K562 (cell line): ENCODE results near the gene ARHGEF25. TPM values are rescaled to one million over a fixed set of nuclear protein-coding genes. Genes with fewer than 3 reads are reported as not detected.
A peak's percentile ranks its signal among the peaks of the same experiment; 100 is the strongest.

ENCODE experiments used
- CTBP1 ChIP-seq: fragments of 450-650 bp; IDR thresholded peaks from 2 replicates; pipeline ENCODE4 v1.6.1; 2016; ENCODE audit warnings: borderline replicate concordance
- ETV6 ChIP-seq, 3 experiments: fragments of 150-350 bp in 1 of 3; sonication (generic) in 1 of 3; formaldehyde crosslinking in 1 of 3; IDR thresholded peaks; 2 replicates each; pipeline versions ENCODE4 v1.6.1 to v1.8.0; 2014 to 2022; ENCODE audit warnings: borderline replicate concordance in 2 of 3, low read depth in 2 of 3, antibody characterized with exemption in 1 of 3, low read length in 1 of 3, mild to moderate bottlenecking in 1 of 3, missing genetic modification reagents in 1 of 3
- HNRNPLL ChIP-seq: fragments of 200-400 bp; formaldehyde crosslinking; IDR thresholded peaks from 2 replicates; pipeline ENCODE4 v1.6.1; 2017; ENCODE audit warnings: low read length, low read depth, mild to moderate bottlenecking; ENCODE audit not compliant: poor library complexity, severe bottlenecking
- KLF1 ChIP-seq: fragments of 450-650 bp; IDR thresholded peaks from 2 replicates; pipeline ENCODE4 v1.6.1; 2016; ENCODE audit warnings: missing genetic modification characterization, missing compliant biosample characterization
- MECOM ChIP-seq: fragments of 250-450 bp; sonication (Bioruptor Pico); IDR thresholded peaks from 2 replicates; pipeline ENCODE4 v1.8.0; 2022; ENCODE audit warnings: inconsistent platforms
- NUFIP1 ChIP-seq: fragments of 450-650 bp; IDR thresholded peaks from 2 replicates; pipeline ENCODE4 v1.6.1; 2018; ENCODE audit not compliant: partially characterized antibody
- RBM22 ChIP-seq: fragments of 200-400 bp; formaldehyde crosslinking; IDR thresholded peaks from 2 replicates; pipeline ENCODE4 v1.6.1; 2018; ENCODE audit warnings: low read length, low read depth; ENCODE audit not compliant: poor library complexity, severe bottlenecking
- SAP30 ChIP-seq: fragments of 200-600 bp; sonication (generic); IDR thresholded peaks from 2 replicates; pipeline ENCODE4 v1.6.1; 2012; ENCODE audit warnings: borderline replicate concordance, low read depth, mild to moderate bottlenecking, moderate library complexity, low read length, control low read depth, inconsistent platforms; ENCODE audit not compliant: insufficient read depth, poor library complexity, severe bottlenecking
- SMAD3 ChIP-seq: fragments of 450-650 bp; formaldehyde crosslinking; conservative IDR thresholded peaks from 2 replicates; pipeline ENCODE4 v1.4.0; 2020; ENCODE audit warnings: mild to moderate bottlenecking
- SUPT5H ChIP-seq: fragments of 450-650 bp; IDR thresholded peaks from 2 replicates; pipeline ENCODE4 v1.6.1; 2016
- ZNF12 ChIP-seq: sonication (generic); formaldehyde crosslinking; IDR thresholded peaks from 2 replicates; pipeline ENCODE4 v1.4.0; 2020; ENCODE audit warnings: mild to moderate bottlenecking, missing genetic modification reagents
- ZNF561 ChIP-seq: fragments of 450-650 bp; formaldehyde crosslinking; conservative IDR thresholded peaks from 2 replicates; pipeline ENCODE4 v1.4.0; 2020; ENCODE audit warnings: mild to moderate bottlenecking, moderate library complexity
- polyA plus RNA-seq, 8 experiments: library from polyadenylated mRNA; depleted of rRNA in 4 of 8; stranded (reverse) in 5 of 8; unstranded in 3 of 8; fragments of >200 nt; fragmentation: Nextera tagmentation in 2 of 8; fragmentation: Illumina TruSeq in 1 of 8; extraction: Ambion mirVana in 2 of 8; extraction: Trizol in 1 of 8; gene quantifications; 2 replicates each; pipeline versions ENCODE4 v1.2.1 to v1.2.3, GENCODE V29; 2011 to 2014; ENCODE audit warnings: inconsistent platforms in 1 of 8, missing spikeins in 1 of 8
- total RNA-seq, 7 experiments: library from RNA; depleted of rRNA in 6 of 7; stranded (reverse); fragments of >200 nt in 6 of 7; fragmentation: Illumina TruSeq in 2 of 7; extraction: Trizol in 2 of 7; gene quantifications; 2 replicates each; pipeline versions ENCODE4 v1.2.1 to v1.2.3, GENCODE V29; 2011 to 2021; ENCODE audit warnings: low replicate concordance in 1 of 7
- TF ChIP-seq, protein P1 (sequence below), 2 experiments: fragments of 450-650 bp in 1 of 2; sonication (generic) in 1 of 2; formaldehyde crosslinking in 1 of 2; IDR thresholded peaks in 1 of 2; conservative IDR thresholded peaks in 1 of 2; 2 replicates each; pipeline versions ENCODE4 v1.6.1 to v1.8.1; 2016 to 2023; ENCODE audit warnings: mild to moderate bottlenecking in 2 of 2, moderate library complexity in 2 of 2, inconsistent platforms in 1 of 2, missing genetic modification reagents in 1 of 2
- TF ChIP-seq, protein P2 (sequence below): sonication (generic); formaldehyde crosslinking; IDR thresholded peaks from 2 replicates; pipeline ENCODE4 v1.8.1; 2023; ENCODE audit warnings: mild to moderate bottlenecking, missing genetic modification reagents
- TF ChIP-seq, protein P3 (sequence below): sonication (generic); formaldehyde crosslinking; IDR thresholded peaks from 2 replicates; pipeline ENCODE4 v1.5.0; 2020; ENCODE audit warnings: missing genetic modification reagents
- TF ChIP-seq, protein P4 (sequence below): fragments of 450-650 bp; IDR thresholded peaks from 2 replicates; pipeline ENCODE4 v1.6.1; 2016; ENCODE audit warnings: borderline replicate concordance
- TF ChIP-seq, protein P5 (sequence below): sonication (generic); formaldehyde crosslinking; IDR thresholded peaks from 2 replicates; pipeline ENCODE4 v1.8.1; 2023; ENCODE audit warnings: mild to moderate bottlenecking, missing genetic modification reagents, moderate library complexity

ARHGEF25 gene
- total and polyA plus RNA-seq, 9 of the 15 experiments (the other 6 are each of a cell fraction or from before 2014, with no cell fraction given), result 0.13 to 17.3 (median 11.6) TPM

DNA sequence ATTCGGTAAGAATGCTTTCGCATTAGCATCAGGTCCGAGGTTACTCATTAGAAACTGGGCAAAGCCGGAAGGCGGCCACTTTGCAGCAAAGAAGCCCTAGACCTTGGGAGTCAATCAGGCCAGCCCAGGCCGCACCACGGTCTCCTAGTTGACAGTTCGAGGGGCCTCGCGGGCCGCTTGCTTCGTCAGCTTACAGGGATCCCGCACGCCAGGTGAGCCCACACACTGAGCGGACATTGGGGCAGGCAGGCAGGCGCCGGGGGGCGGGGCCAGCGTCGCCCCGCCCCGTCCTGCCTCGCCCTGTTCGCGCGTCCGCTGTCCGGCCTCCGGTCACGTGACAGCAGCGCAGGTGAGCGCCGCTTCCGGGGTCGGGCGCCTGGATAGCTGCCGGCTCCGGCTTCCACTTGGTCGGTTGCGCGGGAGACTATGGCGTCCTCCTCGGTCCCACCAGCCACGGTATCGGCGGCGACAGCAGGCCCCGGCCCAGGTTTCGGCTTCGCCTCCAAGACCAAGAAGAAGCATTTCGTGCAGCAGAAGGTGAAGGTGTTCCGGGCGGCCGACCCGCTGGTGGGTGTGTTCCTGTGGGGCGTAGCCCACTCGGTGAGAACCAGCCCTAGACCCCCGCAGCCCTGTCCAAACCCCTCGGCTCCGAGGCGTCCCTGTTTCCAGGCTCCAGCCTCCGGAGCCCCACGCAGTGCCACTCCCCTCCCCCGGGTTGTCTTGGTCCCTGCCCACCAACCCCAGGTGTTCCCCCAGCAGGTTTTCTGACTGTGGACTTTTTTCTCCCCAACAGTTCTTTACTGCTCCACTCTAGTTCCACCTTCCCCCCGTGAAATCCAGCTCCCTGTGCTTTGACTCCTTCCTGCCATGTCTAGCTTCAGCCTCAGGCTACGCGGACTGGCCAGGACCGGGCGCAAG is 20.1 kb upstream of the ARHGEF25 start, which contains the start of gene PIP4K2C (continued):
- TF ChIP-seq, protein P1, sequence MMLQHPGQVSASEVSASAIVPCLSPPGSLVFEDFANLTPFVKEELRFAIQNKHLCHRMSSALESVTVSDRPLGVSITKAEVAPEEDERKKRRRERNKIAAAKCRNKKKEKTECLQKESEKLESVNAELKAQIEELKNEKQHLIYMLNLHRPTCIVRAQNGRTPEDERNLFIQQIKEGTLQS (IDR thresholded peaks at IDR 0.05), result 0 out of 2 replicates have a peak, but pooled peaks have one; percentile 11
- TF ChIP-seq, protein P1 (CRISPR knock-in tag; conservative IDR thresholded peaks at IDR 0.05), result no peak
- TF ChIP-seq SMAD3 (0 out of 2 replicates have a peak, but pooled peaks have one; percentile 51), CTBP1 (peak; percentile 81), KLF1 (tag) (peak; percentile 68; the same call in 1 of the 2 replicates), ZNF561 (CRISPR knock-in tag) (0 out of 2 replicates have a peak, but pooled peaks have one; percentile 42), SUPT5H (peak; percentile 74), SAP30 (peak; percentile 92), ETV6 (IDR thresholded peaks at IDR 0.05; ENCODE audit: borderline replicate concordance in 1 of 2, low read depth in 2 of 2, low read length in 1 of 2) (no peak), ETV6 (CRISPR knock-in tag; IDR thresholded peaks at IDR 0.05; ENCODE audit: borderline replicate concordance) (no peak), RBM22 (peak; percentile 42), ZNF12 (CRISPR knock-in tag) (0 out of 2 replicates have a peak, but pooled peaks have one; percentile 54), HNRNPLL (peak; percentile 12), MECOM (no peak), NUFIP1 (no peak)
- TF ChIP-seq, protein P2, sequence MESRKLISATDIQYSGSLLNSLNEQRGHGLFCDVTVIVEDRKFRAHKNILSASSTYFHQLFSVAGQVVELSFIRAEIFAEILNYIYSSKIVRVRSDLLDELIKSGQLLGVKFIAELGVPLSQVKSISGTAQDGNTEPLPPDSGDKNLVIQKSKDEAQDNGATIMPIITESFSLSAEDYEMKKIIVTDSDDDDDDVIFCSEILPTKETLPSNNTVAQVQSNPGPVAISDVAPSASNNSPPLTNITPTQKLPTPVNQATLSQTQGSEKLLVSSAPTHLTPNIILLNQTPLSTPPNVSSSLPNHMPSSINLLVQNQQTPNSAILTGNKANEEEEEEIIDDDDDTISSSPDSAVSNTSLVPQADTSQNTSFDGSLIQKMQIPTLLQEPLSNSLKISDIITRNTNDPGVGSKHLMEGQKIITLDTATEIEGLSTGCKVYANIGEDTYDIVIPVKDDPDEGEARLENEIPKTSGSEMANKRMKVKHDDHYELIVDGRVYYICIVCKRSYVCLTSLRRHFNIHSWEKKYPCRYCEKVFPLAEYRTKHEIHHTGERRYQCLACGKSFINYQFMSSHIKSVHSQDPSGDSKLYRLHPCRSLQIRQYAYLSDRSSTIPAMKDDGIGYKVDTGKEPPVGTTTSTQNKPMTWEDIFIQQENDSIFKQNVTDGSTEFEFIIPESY (CRISPR knock-in tag), result no peak
- TF ChIP-seq, protein P3, sequence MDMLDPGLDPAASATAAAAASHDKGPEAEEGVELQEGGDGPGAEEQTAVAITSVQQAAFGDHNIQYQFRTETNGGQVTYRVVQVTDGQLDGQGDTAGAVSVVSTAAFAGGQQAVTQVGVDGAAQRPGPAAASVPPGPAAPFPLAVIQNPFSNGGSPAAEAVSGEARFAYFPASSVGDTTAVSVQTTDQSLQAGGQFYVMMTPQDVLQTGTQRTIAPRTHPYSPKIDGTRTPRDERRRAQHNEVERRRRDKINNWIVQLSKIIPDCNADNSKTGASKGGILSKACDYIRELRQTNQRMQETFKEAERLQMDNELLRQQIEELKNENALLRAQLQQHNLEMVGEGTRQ (CRISPR knock-in tag), result peak; percentile 96
- TF ChIP-seq, protein P4, sequence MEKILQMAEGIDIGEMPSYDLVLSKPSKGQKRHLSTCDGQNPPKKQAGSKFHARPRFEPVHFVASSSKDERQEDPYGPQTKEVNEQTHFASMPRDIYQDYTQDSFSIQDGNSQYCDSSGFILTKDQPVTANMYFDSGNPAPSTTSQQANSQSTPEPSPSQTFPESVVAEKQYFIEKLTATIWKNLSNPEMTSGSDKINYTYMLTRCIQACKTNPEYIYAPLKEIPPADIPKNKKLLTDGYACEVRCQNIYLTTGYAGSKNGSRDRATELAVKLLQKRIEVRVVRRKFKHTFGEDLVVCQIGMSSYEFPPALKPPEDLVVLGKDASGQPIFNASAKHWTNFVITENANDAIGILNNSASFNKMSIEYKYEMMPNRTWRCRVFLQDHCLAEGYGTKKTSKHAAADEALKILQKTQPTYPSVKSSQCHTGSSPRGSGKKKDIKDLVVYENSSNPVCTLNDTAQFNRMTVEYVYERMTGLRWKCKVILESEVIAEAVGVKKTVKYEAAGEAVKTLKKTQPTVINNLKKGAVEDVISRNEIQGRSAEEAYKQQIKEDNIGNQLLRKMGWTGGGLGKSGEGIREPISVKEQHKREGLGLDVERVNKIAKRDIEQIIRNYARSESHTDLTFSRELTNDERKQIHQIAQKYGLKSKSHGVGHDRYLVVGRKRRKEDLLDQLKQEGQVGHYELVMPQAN, result peak; percentile 96
- TF ChIP-seq, protein P5, sequence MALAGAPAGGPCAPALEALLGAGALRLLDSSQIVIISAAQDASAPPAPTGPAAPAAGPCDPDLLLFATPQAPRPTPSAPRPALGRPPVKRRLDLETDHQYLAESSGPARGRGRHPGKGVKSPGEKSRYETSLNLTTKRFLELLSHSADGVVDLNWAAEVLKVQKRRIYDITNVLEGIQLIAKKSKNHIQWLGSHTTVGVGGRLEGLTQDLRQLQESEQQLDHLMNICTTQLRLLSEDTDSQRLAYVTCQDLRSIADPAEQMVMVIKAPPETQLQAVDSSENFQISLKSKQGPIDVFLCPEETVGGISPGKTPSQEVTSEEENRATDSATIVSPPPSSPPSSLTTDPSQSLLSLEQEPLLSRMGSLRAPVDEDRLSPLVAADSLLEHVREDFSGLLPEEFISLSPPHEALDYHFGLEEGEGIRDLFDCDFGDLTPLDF, result no peak
